DND-41 (cell line): ENCODE results near the gene SLC30A3.

ENCODE experiments used
- ATAC-seq: fragments of 200-7000 bp; cut with Tn5 transposase; 3 replicates; pipeline ENCODE4 v1.9.1; 2021; ENCODE audit warnings: low read depth; ENCODE audit not compliant: insufficient read depth
- DNase-seq: peaks from one replicate; pipeline ENCODE4 v3.0.0-alpha.2; 2020
- H2AFZ ChIP-seq: 2 replicates; pipeline ENCODE4 v1.6.0; 2012; ENCODE audit warnings: low read depth, low read length
- H3K27ac ChIP-seq: 2 replicates; pipeline ENCODE4 v1.5.1; 2012; ENCODE audit warnings: low read length, inconsistent platforms
- H3K27me3 ChIP-seq: fragments of 200-600 bp; sonication (generic); 2 replicates; pipeline ENCODE4 v1.6.0; 2012; ENCODE audit warnings: low read length, mild to moderate bottlenecking, inconsistent platforms; ENCODE audit not compliant: insufficient read depth, poor library complexity
- H3K36me3 ChIP-seq: 2 replicates; pipeline ENCODE4 v1.5.1; 2012; ENCODE audit warnings: low read length, inconsistent platforms; ENCODE audit not compliant: insufficient read depth
- H3K4me1 ChIP-seq: 2 replicates; pipeline ENCODE4 v1.5.1; 2012; ENCODE audit warnings: mild to moderate bottlenecking, low read length; ENCODE audit not compliant: insufficient read depth
- H3K4me2 ChIP-seq: 2 replicates; pipeline ENCODE4 v1.6.0; 2012; ENCODE audit warnings: mild to moderate bottlenecking, moderate library complexity, low read length, inconsistent platforms; ENCODE audit not compliant: insufficient read depth
- H3K4me3 ChIP-seq, 2 experiments: fragments of 200-600 bp in 1 of 2; shearing (Covaris generic) in 1 of 2; 2 replicates each; pipeline ENCODE4 v1.5.1; 2012 to 2016; ENCODE audit warnings: inconsistent platforms in 2 of 2, low read length in 2 of 2, mild to moderate bottlenecking in 2 of 2, low read depth in 1 of 2, moderate library complexity in 1 of 2
- H3K79me2 ChIP-seq: 2 replicates; pipeline ENCODE4 v1.6.0; 2012; ENCODE audit warnings: low read length, inconsistent platforms; ENCODE audit not compliant: insufficient read depth
- H3K9ac ChIP-seq: 2 replicates; pipeline ENCODE4 v1.6.0; 2012; ENCODE audit warnings: low read depth, mild to moderate bottlenecking, inconsistent platforms, low read length, moderate library complexity
- H3K9me3 ChIP-seq: 2 replicates; pipeline ENCODE4 v1.5.1; 2012; ENCODE audit warnings: low read length, moderate library complexity, mild to moderate bottlenecking, inconsistent platforms; ENCODE audit not compliant: insufficient read depth, severe bottlenecking
- H4K20me1 ChIP-seq: 2 replicates; pipeline ENCODE4 v1.6.0; 2012; ENCODE audit warnings: low read length; ENCODE audit not compliant: insufficient read depth
- CTCF ChIP-seq: IDR thresholded peaks from 2 replicates; pipeline ENCODE4 v1.5.1; 2012; ENCODE audit warnings: borderline replicate concordance, low read length, moderate library complexity, mild to moderate bottlenecking; ENCODE audit not compliant: poor library complexity, severe bottlenecking; ENCODE audit errors: extremely low read depth
- EZH2 ChIP-seq: IDR thresholded peaks from 3 replicates; pipeline ENCODE4 v1.6.1; 2012; ENCODE audit warnings: borderline replicate concordance, low read depth, mild to moderate bottlenecking, moderate library complexity, low read length, inconsistent platforms; ENCODE audit not compliant: severe bottlenecking

The SLC30A3 gene

GRCh38 chr2:27217173-27218121, 45.4 kb downstream of the SLC30A3 start, which contains the start of gene CAD:
CAD (plus strand) TSS chr2:27217369; CDS start chr2:27217552, 183 bp downstream.
- peak within 1 kb of the TSS; percentile 95 for H3K9ac ChIP-seq
- peak within 1 kb of the TSS; percentile 71 for H3K4me2 ChIP-seq
- H4K20me1 ChIP-seq = no peaks in the 10 kb centered on the region; the same call in 1 of the 2 replicates
- ATAC-seq = peak; percentile 85
- peaks cover 68% of the 10 kb centered on the region for H3K79me2 ChIP-seq
- TF ChIP-seq CTCF (peak; percentile 39), EZH2 (no peak)
- peak within 1 kb of the TSS; percentile 96 for H3K27ac ChIP-seq
- DNase-seq = peak; percentile 92
- H2AFZ ChIP-seq = peak within 1 kb of the TSS; percentile 92
- H3K9me3 ChIP-seq = no peaks in the 10 kb centered on the region
- H3K27me3 ChIP-seq = no peaks in the 10 kb centered on the region
- H3K4me1 ChIP-seq = peaks cover 44% of the 10 kb centered on the region
- H3K36me3 ChIP-seq = peaks cover 62% of the 10 kb centered on the region
- peak within 1 kb of the TSS; percentile 53 to 92 for H3K4me3 ChIP-seq

GRCh38 chr2:27216416-27217137, 46.3 kb downstream of the SLC30A3 start:
- no peaks in the 10 kb centered on the region for H3K9me3 ChIP-seq
- TF ChIP-seq CTCF (no peak), EZH2 (no peak)
- DNase-seq = no peak
- peaks cover 54% of the 10 kb centered on the region for H3K36me3 ChIP-seq
- peak overlapping the region; percentile 67 for H2AFZ ChIP-seq
- no peak for ATAC-seq
- peaks cover 64% of the 10 kb centered on the region for H3K79me2 ChIP-seq
- H3K4me2 ChIP-seq = peak overlapping the region; percentile 71
- no peaks in the 10 kb centered on the region; the same call in 1 of the 2 replicates for H4K20me1 ChIP-seq
- H3K9ac ChIP-seq = peak overlapping the region; percentile 95
- H3K27ac ChIP-seq = peak overlapping the region; percentile 83
- no peaks in the 10 kb centered on the region for H3K27me3 ChIP-seq
- H3K4me3 ChIP-seq = peak overlapping the region in 1 of 2 experiments; percentile 92; a peak in 3 of 4 replicates
- peaks cover 44% of the 10 kb centered on the region for H3K4me1 ChIP-seq

- no peak overlapping the region for H3K27ac ChIP-seq
These were observed 47.9 kb downstream of the SLC30A3 start for GRCh38 chr2:27214941-27215340.

More at GRCh38 chr2:27214941-27215340, 47.9 kb downstream of the SLC30A3 start:
- Histone ChIP-seq H4K20me1 (no peaks in the 10 kb centered on the region), H3K9me3 (no peaks in the 10 kb centered on the region), H3K4me2 (no peak overlapping the region), H3K36me3 (peaks cover 44% of the 10 kb centered on the region), H3K79me2 (peaks cover 63% of the 10 kb centered on the region), H3K27me3 (no peaks in the 10 kb centered on the region), H2AFZ (no peak overlapping the region), H3K9ac (no peak overlapping the region), H3K4me3 (no peak overlapping the region), H3K4me1 (peaks cover 58% of the 10 kb centered on the region)
- TF ChIP-seq CTCF = no peak
- TF ChIP-seq EZH2 = no peak
- DNase-seq = no peak
- no peak for ATAC-seq
